Nephron progenitor cell (in vitro differentiated cells): ENCODE data around the gene RETREG1.
"Not testable (repeated sequence)": the region's sequence is repeated elsewhere in the genome, so short reads cannot be mapped to it uniquely, and the experiment has no call there.

ENCODE experiments used
- DNase-seq: peaks from one replicate; pipeline ENCODE4 v3.0.0; 2021
- H3K27ac Mint-ChIP-seq: 2 replicates; pipeline ENCODE4 v1.8.0; 2021; ENCODE audit warnings: mild to moderate bottlenecking, moderate library complexity, mixed read lengths
- H3K27me3 Mint-ChIP-seq: 2 replicates; pipeline ENCODE4 v1.8.0; 2021; ENCODE audit warnings: mild to moderate bottlenecking, low read depth, mixed read lengths; ENCODE audit not compliant: poor library complexity
- H3K36me3 Mint-ChIP-seq: 2 replicates; pipeline ENCODE4 v1.8.0; 2021; ENCODE audit warnings: low read depth, mixed read lengths
- H3K4me1 Mint-ChIP-seq: 2 replicates; pipeline ENCODE4 v1.8.0; 2021; ENCODE audit warnings: mixed read lengths
- H3K4me3 Mint-ChIP-seq: 2 replicates; pipeline ENCODE4 v1.8.0; 2021; ENCODE audit warnings: mild to moderate bottlenecking, moderate library complexity, mixed read lengths
- H3K9me3 Mint-ChIP-seq: 2 replicates; pipeline ENCODE4 v1.8.0; 2021; ENCODE audit warnings: mild to moderate bottlenecking, moderate library complexity, mixed read lengths
- TF ChIP-seq, protein P1 (sequence below): fragments of 200-600 bp; sonication (generic); IDR thresholded peaks from 2 replicates; pipeline ENCODE4 v1.5.0; 2021; ENCODE audit warnings: antibody characterized with exemption

Gene RETREG1

DNA sequence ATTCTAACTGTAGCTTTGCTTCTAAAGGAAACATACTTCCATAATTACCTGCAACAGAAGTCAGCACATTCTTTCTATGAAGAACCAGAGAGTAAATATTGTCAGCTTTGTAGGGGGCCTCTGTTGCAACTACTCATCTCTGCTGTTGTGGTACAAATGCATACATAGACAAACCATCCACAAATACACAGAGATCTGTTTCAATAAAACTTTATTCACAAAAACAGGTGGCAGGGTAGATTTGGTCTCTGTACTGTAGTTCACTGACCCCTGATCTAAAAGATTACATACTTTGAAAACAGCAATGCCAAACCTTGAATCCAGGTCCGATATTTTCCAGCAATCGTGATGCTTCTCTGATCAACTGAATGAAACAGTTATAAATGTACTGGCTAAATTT, 44.9 kb upstream of the RETREG1 start:
- Mint-ChIP-seq H3K36me3 (peaks cover 37% of the 10 kb centered on the region), H3K27me3 (no peaks in the 10 kb centered on the region), H3K9me3 (peaks cover 10% of the 10 kb centered on the region), H3K27ac (no peak overlapping the region), H3K4me3 (no peak overlapping the region), H3K4me1 (peaks cover 22% of the 10 kb centered on the region)
- DNase-seq, result no peak
- TF ChIP-seq, protein P1, sequence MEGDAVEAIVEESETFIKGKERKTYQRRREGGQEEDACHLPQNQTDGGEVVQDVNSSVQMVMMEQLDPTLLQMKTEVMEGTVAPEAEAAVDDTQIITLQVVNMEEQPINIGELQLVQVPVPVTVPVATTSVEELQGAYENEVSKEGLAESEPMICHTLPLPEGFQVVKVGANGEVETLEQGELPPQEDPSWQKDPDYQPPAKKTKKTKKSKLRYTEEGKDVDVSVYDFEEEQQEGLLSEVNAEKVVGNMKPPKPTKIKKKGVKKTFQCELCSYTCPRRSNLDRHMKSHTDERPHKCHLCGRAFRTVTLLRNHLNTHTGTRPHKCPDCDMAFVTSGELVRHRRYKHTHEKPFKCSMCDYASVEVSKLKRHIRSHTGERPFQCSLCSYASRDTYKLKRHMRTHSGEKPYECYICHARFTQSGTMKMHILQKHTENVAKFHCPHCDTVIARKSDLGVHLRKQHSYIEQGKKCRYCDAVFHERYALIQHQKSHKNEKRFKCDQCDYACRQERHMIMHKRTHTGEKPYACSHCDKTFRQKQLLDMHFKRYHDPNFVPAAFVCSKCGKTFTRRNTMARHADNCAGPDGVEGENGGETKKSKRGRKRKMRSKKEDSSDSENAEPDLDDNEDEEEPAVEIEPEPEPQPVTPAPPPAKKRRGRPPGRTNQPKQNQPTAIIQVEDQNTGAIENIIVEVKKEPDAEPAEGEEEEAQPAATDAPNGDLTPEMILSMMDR, result no peak

DNA sequence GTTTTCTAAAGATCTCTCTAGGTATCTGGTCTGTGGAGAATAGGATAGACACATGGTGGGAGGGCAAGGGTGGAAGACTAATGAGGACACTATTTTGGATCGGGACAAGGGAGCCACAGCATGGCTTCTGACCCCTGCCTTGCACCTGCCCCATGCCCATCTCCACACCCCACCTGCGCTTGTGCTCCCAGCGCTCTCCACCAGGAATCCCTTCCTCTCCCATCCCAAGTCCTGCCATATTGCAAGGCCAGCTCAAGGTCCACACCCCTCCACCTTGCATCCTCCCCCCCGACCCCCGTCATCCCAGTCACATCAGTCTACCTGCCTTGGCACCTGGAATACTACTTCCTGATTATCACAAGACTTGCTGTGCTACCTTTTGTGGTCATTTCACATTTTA, 44.2 kb upstream of the RETREG1 start:
- no peaks in the 10 kb centered on the region for H3K27me3 Mint-ChIP-seq
- H3K9me3 Mint-ChIP-seq, result peaks cover 17% of the 10 kb centered on the region
- H3K36me3 Mint-ChIP-seq, result peaks cover 30% of the 10 kb centered on the region
- H3K4me3 Mint-ChIP-seq, result no peak overlapping the region
- DNase-seq, result no peak
- TF ChIP-seq, protein P1, result no peak
- peak overlapping the region; percentile 2 for H3K27ac Mint-ChIP-seq
- H3K4me1 Mint-ChIP-seq, result peaks cover 18% of the 10 kb centered on the region

DNA sequence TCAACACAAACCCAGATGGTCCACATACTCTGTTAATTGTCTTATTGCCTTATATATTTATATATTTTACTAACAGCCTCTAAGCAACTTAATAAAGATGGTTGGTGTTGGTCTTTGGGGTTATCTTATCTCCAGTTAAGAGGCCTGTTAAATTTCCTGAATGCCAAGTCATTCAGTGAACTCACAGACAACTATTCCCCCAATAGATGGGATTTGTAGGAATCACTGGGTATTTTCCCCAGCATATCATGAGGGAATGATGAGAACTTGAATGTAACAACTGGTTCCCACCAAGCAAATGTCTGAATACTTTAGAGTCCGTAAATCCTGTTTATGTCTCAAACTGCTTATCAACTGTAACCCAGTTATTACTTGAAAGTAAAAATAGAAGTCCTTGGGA, 42.7 kb upstream of the RETREG1 start:
- H3K9me3 Mint-ChIP-seq, result peaks cover 17% of the 10 kb centered on the region
- peaks cover under 1% of the 10 kb centered on the region for H3K27me3 Mint-ChIP-seq
- H3K4me3 Mint-ChIP-seq, result no peak overlapping the region
- no peak for DNase-seq
- TF ChIP-seq, protein P1, result no peak
- peaks cover 18% of the 10 kb centered on the region for H3K36me3 Mint-ChIP-seq
- H3K4me1 Mint-ChIP-seq, result peaks cover 12% of the 10 kb centered on the region
- H3K27ac Mint-ChIP-seq, result no peak overlapping the region

DNA sequence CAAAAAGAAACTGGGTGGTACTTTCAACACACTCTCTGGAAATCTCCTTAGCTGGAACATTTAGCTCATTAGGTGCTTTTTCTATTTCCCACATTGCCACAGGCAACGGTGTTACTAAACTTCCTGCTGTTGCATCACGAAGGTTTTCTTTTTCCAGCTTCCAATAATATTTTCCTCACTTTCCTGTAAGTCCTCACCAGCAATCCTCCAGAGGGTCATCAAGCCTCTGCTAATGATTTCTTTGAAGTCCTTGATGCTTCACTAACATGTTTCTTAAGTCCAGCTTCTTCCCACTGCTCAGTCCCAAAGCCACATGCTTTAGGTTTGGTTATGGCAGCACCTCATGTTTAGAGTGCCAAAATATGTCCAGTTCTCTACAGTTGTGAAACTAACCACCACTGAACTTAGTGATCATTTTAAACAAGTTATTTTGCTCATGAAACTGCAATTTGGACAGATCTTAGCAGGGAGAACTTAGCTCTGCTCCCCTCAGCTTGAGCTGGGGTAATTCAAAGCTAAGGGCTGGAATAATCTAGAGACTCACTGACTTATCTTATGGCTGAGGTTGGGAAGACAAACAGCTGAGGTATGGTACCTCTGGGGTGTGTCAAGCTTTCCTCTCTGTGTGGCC, 39.9 kb upstream of the RETREG1 start:
- Mint-ChIP-seq H3K27ac (no peak overlapping the region), H3K36me3 (no peaks in the 10 kb centered on the region), H3K27me3 (peaks cover 3% of the 10 kb centered on the region), H3K4me1 (peaks cover 8% of the 10 kb centered on the region), H3K4me3 (no peak overlapping the region), H3K9me3 (peaks cover 24% of the 10 kb centered on the region)
- no peak for DNase-seq
- TF ChIP-seq, protein P1, result no peak

DNA sequence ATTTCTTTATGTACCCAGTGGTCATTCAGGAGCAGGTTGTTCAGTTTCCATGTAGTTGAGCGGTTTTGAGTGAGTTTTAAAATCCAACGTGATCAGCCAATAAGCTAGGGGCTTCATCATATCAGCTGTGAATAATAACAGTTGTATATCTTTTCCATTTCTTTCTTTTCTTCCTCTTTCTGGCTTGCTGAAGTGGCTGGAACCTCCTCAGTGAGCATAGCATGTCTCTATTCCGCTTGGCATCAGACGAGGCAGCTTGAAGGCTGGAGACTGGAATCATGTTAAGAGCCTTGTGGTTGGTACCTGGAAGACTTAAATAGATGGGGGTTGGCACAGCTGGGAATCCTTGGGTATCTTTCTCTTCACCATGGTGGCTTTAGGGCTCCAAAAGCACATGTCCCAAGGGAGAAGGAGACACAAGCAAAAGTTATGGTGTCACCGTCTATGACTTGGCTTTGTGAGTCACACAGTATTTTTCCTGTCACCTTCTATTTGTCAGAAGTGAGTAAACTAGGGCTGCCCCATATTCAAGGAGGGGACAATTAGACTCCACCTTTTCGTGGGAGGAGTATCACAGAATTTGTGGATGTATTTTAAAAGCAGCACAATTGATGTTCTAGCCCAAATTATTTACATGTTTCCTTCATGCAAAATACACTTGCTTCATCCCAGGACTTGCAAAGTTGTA, 38.0 kb upstream of the RETREG1 start:
- H3K9me3 Mint-ChIP-seq, result peaks cover 32% of the 10 kb centered on the region
- DNase-seq, result no peak
- H3K4me1 Mint-ChIP-seq, result peaks cover 4% of the 10 kb centered on the region
- peaks cover 3% of the 10 kb centered on the region for H3K27me3 Mint-ChIP-seq
- no peak overlapping the region for H3K4me3 Mint-ChIP-seq
- TF ChIP-seq, protein P1, result no peak
- no peak overlapping the region for H3K27ac Mint-ChIP-seq
- no peaks in the 10 kb centered on the region for H3K36me3 Mint-ChIP-seq

DNA sequence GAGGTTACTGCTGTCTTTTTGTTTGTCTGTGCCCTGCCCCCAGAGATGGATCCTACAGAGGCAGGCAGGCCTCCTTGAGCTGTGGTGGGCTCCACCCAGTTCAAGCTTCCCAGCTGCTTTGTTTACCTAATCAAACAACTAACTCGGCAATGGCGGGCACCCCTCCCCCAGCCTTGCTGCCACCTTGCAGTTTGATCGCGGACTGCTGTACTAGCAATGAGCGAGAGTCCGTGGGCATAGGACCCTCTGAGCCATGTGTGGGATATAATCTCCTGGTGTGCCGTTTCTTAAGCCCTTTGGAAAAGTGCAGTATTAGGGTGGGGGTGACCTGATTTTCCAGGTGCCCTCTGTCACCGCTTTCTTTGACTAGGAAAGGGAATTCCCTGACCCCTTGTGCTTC, 31.9 kb upstream of the RETREG1 start:
- not testable (repeated sequence) for H3K4me3 Mint-ChIP-seq, H3K36me3 Mint-ChIP-seq

More for the DNA sequence above, 31.9 kb upstream of the RETREG1 start:
- not testable (repeated sequence) for H3K27ac Mint-ChIP-seq, H3K4me1 Mint-ChIP-seq, DNase-seq, H3K27me3 Mint-ChIP-seq
- H3K9me3 Mint-ChIP-seq, result peaks cover 50% of the 10 kb centered on the region
